ENCODE results near the gene CDK17.
"Not testable (repeated sequence)": the region's sequence is repeated elsewhere in the genome, so short reads cannot be mapped to it uniquely, and the experiment has no call there.

CDK17 gene

GRCh38 chr12:96387981-96388380 lies 12.3 kb downstream of the CDK17 start:
- DNase-seq (ENCODE audit: low read depth), result no peak

GRCh38 chr12:96386794-96387193 lies 13.4 kb downstream of the CDK17 start:
- no peak for DNase-seq (ENCODE audit: low read depth)

- no peak for DNase-seq (ENCODE audit: low read depth)
Observed at GRCh38 chr12:96383991-96384390, 16.2 kb downstream of the CDK17 start.

- no peak for DNase-seq (ENCODE audit: low read depth)
Observed at GRCh38 chr12:96383371-96383770, 16.9 kb downstream of the CDK17 start.

- DNase-seq (ENCODE audit: low read depth), result not testable (repeated sequence)
Observed at GRCh38 chr12:96379743-96380142, 20.5 kb downstream of the CDK17 start.

- no peak for DNase-seq (ENCODE audit: low read depth)
Observed at GRCh38 chr12:96378319-96378718, 21.9 kb downstream of the CDK17 start.

GRCh38 chr12:96376865-96377264 lies 23.4 kb downstream of the CDK17 start:
- DNase-seq (ENCODE audit: low read depth), result no peak

- DNase-seq (ENCODE audit: low read depth), result no peak
Observed at GRCh38 chr12:96375841-96376604, 24.2 kb downstream of the CDK17 start.

GRCh38 chr12:96375170-96375569 lies 25.1 kb downstream of the CDK17 start:
- no peak for DNase-seq (ENCODE audit: low read depth)

GRCh38 chr12:96371790-96372699 lies 28.2 kb downstream of the CDK17 start:
- DNase-seq (ENCODE audit: low read depth), result no peak

- DNase-seq (ENCODE audit: low read depth), result no peak
Observed at GRCh38 chr12:96371138-96371789, 29.0 kb downstream of the CDK17 start.

- DNase-seq (ENCODE audit: low read depth), result no peak
Observed at GRCh38 chr12:96368687-96369086, 31.6 kb downstream of the CDK17 start.

- DNase-seq (ENCODE audit: low read depth), result no peak
Observed at GRCh38 chr12:96368233-96368632, 32.0 kb downstream of the CDK17 start.

- no peak for DNase-seq (ENCODE audit: low read depth)
Observed at GRCh38 chr12:96366381-96366654, 33.9 kb downstream of the CDK17 start.

- no peak for DNase-seq (ENCODE audit: low read depth)
Observed at GRCh38 chr12:96365604-96366380, 34.4 kb downstream of the CDK17 start.

GRCh38 chr12:96364092-96364700 lies 36.0 kb downstream of the CDK17 start:
- no peak for DNase-seq (ENCODE audit: low read depth)

- no peak for DNase-seq (ENCODE audit: low read depth)
Observed at GRCh38 chr12:96361074-96361473, 39.2 kb downstream of the CDK17 start.

- no peak for DNase-seq (ENCODE audit: low read depth)
Observed at GRCh38 chr12:96360550-96360949, 39.7 kb downstream of the CDK17 start.

GRCh38 chr12:96359328-96359727 lies 40.9 kb downstream of the CDK17 start:
- DNase-seq (ENCODE audit: low read depth), result no peak

GRCh38 chr12:96356831-96357230 lies 43.4 kb downstream of the CDK17 start:
- DNase-seq (ENCODE audit: low read depth), result no peak

- no peak for DNase-seq (ENCODE audit: low read depth)
Observed at GRCh38 chr12:96354844-96355534, 45.2 kb downstream of the CDK17 start.

All from activated T-helper 1 cell treated with Interleukin-2 at 50 U/mL for 16 hours (primary cell).